OCI-LY1 (cell line): Measurements from ENCODE around the gene MED13L.

Experiments
- H2AFZ ChIP-seq: fragments of 200-600 bp; sonication (generic), shearing (Covaris generic); 2 replicates; pipeline ENCODE4 v1.6.0; 2014; ENCODE audit warnings: antibody characterized with exemption, mild to moderate bottlenecking, low read length
- H3F3A ChIP-seq: fragments of 200-600 bp; sonication (generic), shearing (Covaris generic); 2 replicates; pipeline ENCODE4 v1.6.0; 2014; ENCODE audit warnings: mild to moderate bottlenecking, antibody characterized with exemption, low read length, moderate library complexity; ENCODE audit not compliant: insufficient read depth
- H3K27ac ChIP-seq: fragments of 200-600 bp; sonication (generic); 2 replicates; pipeline ENCODE4 v1.5.1; 2014; ENCODE audit warnings: low read length, mixed run types, mild to moderate bottlenecking, low read depth; ENCODE audit not compliant: poor library complexity, severe bottlenecking
- H3K27me3 ChIP-seq: fragments of 200-600 bp; sonication (generic); 2 replicates; pipeline ENCODE4 v1.6.0; 2014; ENCODE audit warnings: antibody characterized with exemption, mild to moderate bottlenecking, low read length, moderate library complexity; ENCODE audit not compliant: insufficient read depth
- H3K36me3 ChIP-seq: fragments of 200-600 bp; sonication (generic); 2 replicates; pipeline ENCODE4 v1.6.1; 2014; ENCODE audit warnings: mild to moderate bottlenecking, antibody characterized with exemption, low read length, moderate library complexity, mixed read lengths; ENCODE audit not compliant: insufficient read depth
- H3K4me1 ChIP-seq: fragments of 200-600 bp; sonication (generic); 2 replicates; pipeline ENCODE4 v1.5.1; 2014; ENCODE audit warnings: mild to moderate bottlenecking, low read length, moderate library complexity; ENCODE audit not compliant: insufficient read depth, severe bottlenecking
- H3K4me2 ChIP-seq: fragments of 200-600 bp; sonication (generic), shearing (Covaris generic); 2 replicates; pipeline ENCODE4 v1.6.1; 2014; ENCODE audit warnings: low read length
- H3K4me3 ChIP-seq: fragments of 200-600 bp; sonication (generic); 2 replicates; pipeline ENCODE4 v1.5.1; 2014; ENCODE audit warnings: low read length, low read depth, mild to moderate bottlenecking, mixed read lengths; ENCODE audit not compliant: poor library complexity, severe bottlenecking
- H3K79me2 ChIP-seq: fragments of 200-600 bp; shearing (Covaris generic); 2 replicates; pipeline ENCODE4 v1.6.1; 2016; ENCODE audit warnings: mixed run types, low read length, mixed read lengths; ENCODE audit not compliant: insufficient read depth
- H3K9ac ChIP-seq: fragments of 200-600 bp; sonication (generic), shearing (Covaris generic); 2 replicates; pipeline ENCODE4 v1.6.1; 2014; ENCODE audit warnings: mild to moderate bottlenecking, low read length, mixed read lengths
- H3K9me2 ChIP-seq: fragments of 200-600 bp; sonication (generic), shearing (Covaris generic); 2 replicates; pipeline ENCODE4 v1.6.1; 2014; ENCODE audit warnings: low read depth, mild to moderate bottlenecking, low read length, mixed read lengths
- H3K9me3 ChIP-seq: fragments of 200-600 bp; shearing (Covaris generic); 2 replicates; pipeline ENCODE4 v1.6.1; 2014; ENCODE audit warnings: low read length, mixed read lengths
- H4K20me1 ChIP-seq: fragments of 200-600 bp; sonication (generic), shearing (Covaris generic); 2 replicates; pipeline ENCODE4 v1.6.0; 2016; ENCODE audit warnings: mild to moderate bottlenecking, low read length; ENCODE audit not compliant: insufficient read depth
- EZH2 ChIP-seq: fragments of 200-600 bp; sonication (generic), shearing (Covaris generic); IDR thresholded peaks from 2 replicates; pipeline ENCODE4 v1.8.0; 2017; ENCODE audit warnings: borderline replicate concordance, mixed run types, mild to moderate bottlenecking, antibody characterized with exemption, low read length, moderate library complexity, mixed read lengths
- TF ChIP-seq, protein P1 (sequence below): fragments of 200-600 bp; sonication (generic), shearing (Covaris generic); IDR thresholded peaks from 2 replicates; pipeline ENCODE4 v1.5.1; 2017; ENCODE audit warnings: mild to moderate bottlenecking, antibody characterized with exemption, low read length, moderate library complexity, mixed read lengths

Gene MED13L

GRCh38 chr12:116152268-116152667 lies 125.2 kb downstream of the MED13L start:
- no peaks in the 10 kb centered on the region for H4K20me1 ChIP-seq
- H3K4me3 ChIP-seq = no peak overlapping the region
- H3K79me2 ChIP-seq = no peaks in the 10 kb centered on the region
- no peaks in the 10 kb centered on the region for H3F3A ChIP-seq
- TF ChIP-seq EZH2 = no peak
- TF ChIP-seq, protein P1, sequence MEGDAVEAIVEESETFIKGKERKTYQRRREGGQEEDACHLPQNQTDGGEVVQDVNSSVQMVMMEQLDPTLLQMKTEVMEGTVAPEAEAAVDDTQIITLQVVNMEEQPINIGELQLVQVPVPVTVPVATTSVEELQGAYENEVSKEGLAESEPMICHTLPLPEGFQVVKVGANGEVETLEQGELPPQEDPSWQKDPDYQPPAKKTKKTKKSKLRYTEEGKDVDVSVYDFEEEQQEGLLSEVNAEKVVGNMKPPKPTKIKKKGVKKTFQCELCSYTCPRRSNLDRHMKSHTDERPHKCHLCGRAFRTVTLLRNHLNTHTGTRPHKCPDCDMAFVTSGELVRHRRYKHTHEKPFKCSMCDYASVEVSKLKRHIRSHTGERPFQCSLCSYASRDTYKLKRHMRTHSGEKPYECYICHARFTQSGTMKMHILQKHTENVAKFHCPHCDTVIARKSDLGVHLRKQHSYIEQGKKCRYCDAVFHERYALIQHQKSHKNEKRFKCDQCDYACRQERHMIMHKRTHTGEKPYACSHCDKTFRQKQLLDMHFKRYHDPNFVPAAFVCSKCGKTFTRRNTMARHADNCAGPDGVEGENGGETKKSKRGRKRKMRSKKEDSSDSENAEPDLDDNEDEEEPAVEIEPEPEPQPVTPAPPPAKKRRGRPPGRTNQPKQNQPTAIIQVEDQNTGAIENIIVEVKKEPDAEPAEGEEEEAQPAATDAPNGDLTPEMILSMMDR = no peak
- H3K4me1 ChIP-seq = peaks cover 4% of the 10 kb centered on the region
- H2AFZ ChIP-seq = no peak overlapping the region
- H3K27ac ChIP-seq = no peak overlapping the region
- H3K36me3 ChIP-seq = no peaks in the 10 kb centered on the region
- no peak overlapping the region for H3K9ac ChIP-seq
- H3K9me3 ChIP-seq = no peaks in the 10 kb centered on the region
- H3K27me3 ChIP-seq = no peaks in the 10 kb centered on the region
- no peaks in the 10 kb centered on the region for H3K9me2 ChIP-seq
- H3K4me2 ChIP-seq = no peak overlapping the region

- H3K9me3 ChIP-seq = no peaks in the 10 kb centered on the region
- no peak for TF ChIP-seq EZH2
- TF ChIP-seq, protein P1 = no peak
- H3K27ac ChIP-seq = no peak overlapping the region
- no peak overlapping the region for H3K4me3 ChIP-seq
- H3K79me2 ChIP-seq = no peaks in the 10 kb centered on the region
- no peak overlapping the region for H3K9ac ChIP-seq
- no peak overlapping the region for H3K4me2 ChIP-seq
- no peaks in the 10 kb centered on the region for H3K9me2 ChIP-seq
- no peaks in the 10 kb centered on the region for H3K27me3 ChIP-seq
- no peaks in the 10 kb centered on the region for H3K36me3 ChIP-seq
- peaks cover 4% of the 10 kb centered on the region for H3K4me1 ChIP-seq
- H4K20me1 ChIP-seq = no peaks in the 10 kb centered on the region
- H3F3A ChIP-seq = no peaks in the 10 kb centered on the region
- H2AFZ ChIP-seq = no peak overlapping the region
Observed at GRCh38 chr12:116150452-116150851, 127.0 kb downstream of the MED13L start.

- no peak overlapping the region for H3K4me3 ChIP-seq
- no peaks in the 10 kb centered on the region for H3K9me2 ChIP-seq
- no peaks in the 10 kb centered on the region for H3K27me3 ChIP-seq
- no peak overlapping the region for H2AFZ ChIP-seq
- TF ChIP-seq, protein P1 = no peak
- TF ChIP-seq EZH2 = no peak
- H4K20me1 ChIP-seq = no peaks in the 10 kb centered on the region
- no peaks in the 10 kb centered on the region for H3F3A ChIP-seq
- H3K36me3 ChIP-seq = no peaks in the 10 kb centered on the region
- H3K9ac ChIP-seq = no peak overlapping the region
- no peaks in the 10 kb centered on the region for H3K79me2 ChIP-seq
- H3K27ac ChIP-seq = no peak overlapping the region
- no peaks in the 10 kb centered on the region for H3K9me3 ChIP-seq
- H3K4me1 ChIP-seq = peaks cover 4% of the 10 kb centered on the region
- no peak overlapping the region for H3K4me2 ChIP-seq
Observed at GRCh38 chr12:116150001-116150400, 127.5 kb downstream of the MED13L start.
